SIG-M5 treated with dmso at 0.1 percent for 504 hours (cell line): ENCODE results near the gene STK10.
"Not testable (repeated sequence)": the region's sequence is repeated elsewhere in the genome, so short reads cannot be mapped to it uniquely, and the experiment has no call there.

Experiments
- DNase-seq: peaks from one replicate; lab custom pipeline; 2025; ENCODE audit not compliant: unreplicated experiment; lab: John Stamatoyannopoulos, UW

The STK10 gene

DNA sequence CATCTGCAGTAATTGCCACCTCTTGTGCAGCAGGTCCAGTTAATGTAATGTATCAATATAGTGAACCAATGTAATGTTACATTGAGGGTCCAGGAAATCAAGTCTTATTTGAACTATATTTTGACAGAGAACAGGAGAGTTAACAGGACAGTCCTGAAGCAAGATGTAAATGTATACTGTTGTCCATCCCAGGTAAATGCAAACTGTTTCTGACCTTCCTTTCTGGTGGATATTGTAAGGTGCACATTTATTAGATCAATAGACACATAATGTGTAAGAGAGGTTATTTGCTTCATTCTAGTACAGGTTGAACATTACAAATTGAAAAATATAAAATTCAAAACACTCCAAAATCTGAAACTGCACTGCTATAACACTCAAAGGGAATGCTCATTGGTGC lies 158.1 kb downstream of the STK10 start:
- no peak for DNase-seq

DNA sequence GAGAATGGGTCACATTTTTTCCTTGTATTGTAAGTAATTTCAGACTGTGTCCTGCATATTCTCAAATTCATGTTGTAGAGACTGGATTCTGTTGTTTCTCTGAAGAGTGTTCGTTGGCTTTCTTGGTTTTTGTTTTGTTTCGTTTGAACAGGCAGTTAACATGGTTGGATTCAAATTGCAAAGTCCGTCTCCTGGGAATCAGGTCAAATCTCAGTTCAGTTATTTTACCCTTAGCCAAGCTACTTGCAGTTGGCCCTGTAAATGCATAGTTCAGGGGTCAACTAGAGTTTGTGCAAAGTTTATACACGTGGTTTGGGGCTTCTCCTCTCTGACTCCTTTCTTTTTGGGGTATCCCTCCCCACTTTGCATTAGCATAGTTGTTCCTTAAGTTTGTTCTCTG lies 159.9 kb downstream of the STK10 start:
- DNase-seq, result no peak

DNA sequence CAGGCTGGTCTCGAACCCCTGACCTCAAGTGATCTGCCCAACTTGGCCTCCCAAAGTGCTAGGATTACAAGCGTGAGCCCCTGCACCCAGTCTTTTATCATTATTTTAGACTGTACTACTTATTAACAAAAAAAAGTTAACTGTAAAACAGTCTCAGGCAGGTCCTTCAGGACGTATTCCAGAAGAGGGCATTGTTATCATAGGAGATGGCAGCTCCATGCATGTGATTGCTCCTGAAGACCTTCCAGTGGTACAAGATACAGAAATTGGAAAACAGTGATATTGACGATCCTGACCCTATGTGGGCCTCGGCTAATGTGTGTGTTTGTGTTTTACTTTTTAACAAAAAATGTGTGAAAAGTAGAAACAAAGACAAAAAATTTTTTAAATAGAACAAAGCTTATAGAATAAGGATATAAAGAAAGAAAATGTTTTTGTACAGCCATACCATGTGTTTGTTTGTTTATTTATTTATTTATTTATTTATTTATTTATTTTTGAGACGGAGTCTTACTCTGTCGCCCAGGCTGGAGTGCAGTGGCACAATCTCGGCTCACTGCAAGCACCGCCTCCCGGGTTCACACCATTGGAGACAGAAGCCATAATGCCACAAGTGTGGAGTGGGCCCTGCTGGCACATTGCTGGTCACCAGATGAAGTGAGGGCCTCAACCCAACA lies 167.8 kb downstream of the STK10 start:
- DNase-seq, result not testable (repeated sequence)

DNA sequence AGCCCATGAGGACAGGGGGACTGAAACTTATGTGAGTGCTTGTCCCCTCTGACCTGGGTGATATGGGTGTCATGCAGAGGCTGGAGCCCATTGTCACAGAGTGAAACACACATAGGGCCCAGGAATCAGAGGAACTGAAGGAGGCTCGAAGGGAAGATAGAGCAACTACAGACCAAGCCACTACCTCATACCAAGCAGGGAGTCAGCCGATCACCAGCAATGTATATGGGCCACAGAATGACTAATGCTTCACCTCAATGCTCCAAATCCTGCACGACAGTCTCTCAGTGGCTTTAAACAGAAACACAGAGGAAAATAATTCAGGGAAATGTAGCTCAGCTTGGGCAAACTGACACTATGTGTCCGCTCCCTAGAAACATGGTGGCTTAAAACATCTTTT lies 172.7 kb downstream of the STK10 start:
- DNase-seq, result no peak

DNA sequence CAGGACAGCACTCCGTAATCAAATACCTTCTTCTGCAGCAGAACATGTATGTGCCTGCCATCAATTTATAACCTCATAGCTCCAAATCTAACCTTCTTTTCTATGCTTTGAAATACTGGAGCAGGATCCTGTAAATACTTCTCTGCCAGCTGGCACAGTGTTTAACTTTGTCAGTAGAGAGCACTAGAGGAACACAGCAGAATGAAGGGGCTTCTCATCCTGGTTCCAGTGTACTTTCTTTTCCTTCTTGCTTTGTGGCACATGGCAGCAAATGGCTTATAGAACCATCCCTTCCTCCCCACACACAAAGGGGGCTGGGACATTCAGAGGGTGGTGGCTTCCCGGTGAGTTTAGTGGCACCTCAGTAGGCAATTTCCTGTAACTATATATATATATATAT lies 177.7 kb downstream of the STK10 start:
- peak; percentile 42 for DNase-seq

DNA sequence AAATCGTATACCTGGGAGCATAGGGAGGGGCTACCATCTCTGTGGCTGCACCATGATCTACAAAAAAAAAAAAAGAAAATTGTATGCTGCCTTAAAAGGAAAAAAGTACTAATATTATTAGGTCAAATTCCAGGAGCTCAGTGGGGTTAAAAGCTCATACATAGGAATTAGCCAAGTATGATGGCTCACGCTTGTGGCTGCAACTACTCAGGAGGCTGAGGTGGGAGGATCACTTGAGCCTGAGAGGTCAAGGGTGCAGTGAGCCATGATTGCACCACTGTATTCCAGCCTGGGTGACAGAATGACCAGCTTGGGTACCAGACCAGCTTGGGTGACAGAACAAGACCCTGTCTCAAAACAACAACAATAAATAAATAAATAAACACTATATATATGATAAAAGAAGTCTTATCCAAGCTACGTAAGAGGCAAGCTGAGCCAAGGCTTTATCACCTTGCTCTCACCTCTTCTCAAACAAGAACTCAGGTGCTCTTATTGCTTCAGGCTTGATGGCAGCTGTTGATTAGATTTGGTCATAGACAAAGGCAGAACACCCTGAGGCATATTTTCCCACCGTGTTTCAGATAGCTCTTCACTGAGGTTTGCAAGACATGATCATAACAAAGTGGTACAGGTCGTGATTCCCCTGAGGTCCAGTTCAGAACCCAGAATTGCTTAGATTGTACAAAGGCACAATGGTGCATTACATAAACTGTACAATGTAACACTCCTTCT lies 178.3 kb downstream of the STK10 start:
- DNase-seq, result no peak

DNA sequence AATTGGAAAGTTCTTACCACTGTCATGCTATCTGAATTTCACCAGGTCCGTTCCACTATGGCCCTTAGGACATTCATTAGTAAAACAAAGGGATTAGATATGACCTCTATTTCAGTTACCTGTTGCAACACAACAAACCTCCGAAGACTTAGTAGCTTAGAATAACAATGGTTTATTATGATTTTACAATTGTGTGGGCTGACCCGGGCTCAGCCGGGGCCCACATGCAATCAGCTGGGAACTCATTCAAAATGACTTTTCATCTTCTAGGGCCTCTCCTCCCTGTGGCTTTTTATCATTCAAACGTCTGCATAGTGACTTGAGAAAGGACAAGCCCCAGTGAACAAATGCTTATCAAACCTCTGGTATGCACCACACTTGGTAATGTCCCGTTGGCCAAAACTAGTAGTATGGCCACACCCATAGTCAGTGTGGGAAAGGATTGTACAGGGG lies 179.3 kb downstream of the STK10 start:
- DNase-seq, result no peak

DNA sequence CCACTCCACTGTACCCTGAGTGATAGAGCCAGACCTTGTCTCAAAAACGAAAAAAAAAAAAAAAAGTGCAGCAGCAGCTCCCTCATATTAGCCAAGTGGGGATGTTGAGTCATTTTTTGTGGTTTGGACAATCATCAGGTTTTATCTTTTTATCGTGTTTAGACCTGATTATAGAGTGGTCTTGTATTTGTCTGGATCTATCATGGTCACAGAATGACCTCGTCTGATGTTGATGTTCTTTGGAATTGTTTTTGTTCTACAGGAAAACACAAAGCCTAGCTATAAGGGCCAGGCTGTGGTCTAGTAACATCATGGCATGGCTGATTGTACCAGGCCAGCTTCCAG lies 179.9 kb downstream of the STK10 start:
- no peak for DNase-seq

DNA sequence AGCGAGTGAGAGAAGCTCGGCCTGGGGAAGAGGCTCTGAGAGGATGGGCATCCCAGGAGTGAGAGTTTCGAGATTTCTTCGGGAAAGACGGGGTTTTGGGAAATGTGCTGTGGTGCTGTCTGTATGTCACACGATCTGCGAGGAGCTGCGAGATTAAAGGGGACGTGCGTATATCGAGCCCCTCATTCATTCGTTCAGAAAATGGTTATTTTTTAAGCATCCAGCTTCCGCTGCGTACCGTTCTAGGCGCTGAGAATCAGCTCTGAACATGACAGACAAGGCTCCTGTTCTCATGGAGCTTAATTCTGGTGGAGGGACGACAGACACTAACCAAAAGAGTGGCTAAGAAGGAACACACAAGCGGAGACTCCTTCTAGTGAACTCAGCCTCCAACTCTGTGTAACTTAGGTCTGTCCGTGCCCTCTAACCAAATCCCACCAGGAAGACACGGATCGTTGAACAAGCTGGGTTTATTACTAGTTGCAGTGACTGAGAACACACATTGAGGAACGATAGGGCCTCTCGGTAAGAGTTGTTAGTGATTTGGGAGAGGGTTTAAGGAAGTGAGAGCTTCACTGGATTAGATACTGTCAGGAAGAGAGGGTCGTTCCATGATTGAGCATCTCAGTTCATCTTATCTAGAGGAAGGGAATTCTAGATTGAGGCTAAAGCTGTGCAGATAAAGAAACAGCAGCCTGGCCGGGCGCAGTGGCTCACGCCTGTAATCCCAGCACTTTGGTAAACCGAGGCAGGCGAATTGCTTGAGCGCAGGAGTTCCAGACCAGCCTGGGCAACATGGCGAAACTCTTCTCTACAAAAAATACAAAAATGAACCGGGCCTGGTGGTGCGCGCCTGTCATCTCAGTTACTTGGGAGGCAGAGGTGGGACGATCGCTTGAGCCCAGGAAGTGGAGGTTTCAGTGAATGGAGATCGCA lies 180.6 kb downstream of the STK10 start:
- peak; percentile 48 for DNase-seq

DNA sequence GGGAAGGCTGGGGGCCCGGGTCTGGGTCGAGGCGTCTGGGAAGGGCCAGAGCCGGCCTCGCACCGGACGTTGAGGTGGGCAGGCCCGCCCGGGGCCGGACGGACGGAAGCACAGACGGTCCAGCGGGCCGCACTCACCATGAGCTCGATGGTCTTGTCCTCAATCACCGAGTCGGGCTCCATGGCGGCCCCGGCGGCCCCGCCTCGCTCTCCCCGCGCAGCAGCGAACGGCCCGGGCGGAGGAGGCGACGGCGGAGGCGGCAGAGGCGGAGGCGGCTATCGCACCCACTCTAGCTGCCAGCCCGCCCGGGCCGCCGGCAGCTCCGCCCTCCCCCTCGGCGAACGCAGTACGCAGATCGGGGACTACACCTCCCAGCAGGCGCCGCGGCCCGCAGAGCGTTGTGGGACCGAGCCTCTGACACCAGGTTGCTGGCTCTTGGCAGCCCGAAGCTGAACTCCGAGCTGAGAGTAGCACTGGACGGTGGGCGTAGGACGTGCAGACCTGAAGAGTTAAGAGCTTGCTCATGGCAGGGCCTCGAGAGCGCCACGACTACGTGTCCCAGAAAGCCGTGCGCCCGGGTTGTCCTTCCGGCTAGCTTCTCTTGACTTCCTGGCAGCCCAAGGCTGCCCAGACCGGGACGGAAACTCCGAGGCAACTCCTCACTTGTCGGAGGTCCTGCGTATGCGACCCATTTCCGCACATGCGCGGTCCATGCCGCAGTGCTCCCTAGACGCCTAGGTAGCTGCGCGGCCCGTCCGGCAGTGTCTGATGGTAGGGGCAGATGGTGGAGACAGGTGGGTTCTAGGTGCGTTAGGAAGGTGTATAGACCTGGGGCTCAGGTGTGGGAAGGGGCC lies 181.5 kb downstream of the STK10 start, which contains the start of gene FBXW11:
TSS of gene FBXW11 (minus strand) at position 318 of the 854 bp plus-strand sequence. CDS start at position 182, 136 bp downstream.
- DNase-seq, result peak; percentile 97

DNA sequence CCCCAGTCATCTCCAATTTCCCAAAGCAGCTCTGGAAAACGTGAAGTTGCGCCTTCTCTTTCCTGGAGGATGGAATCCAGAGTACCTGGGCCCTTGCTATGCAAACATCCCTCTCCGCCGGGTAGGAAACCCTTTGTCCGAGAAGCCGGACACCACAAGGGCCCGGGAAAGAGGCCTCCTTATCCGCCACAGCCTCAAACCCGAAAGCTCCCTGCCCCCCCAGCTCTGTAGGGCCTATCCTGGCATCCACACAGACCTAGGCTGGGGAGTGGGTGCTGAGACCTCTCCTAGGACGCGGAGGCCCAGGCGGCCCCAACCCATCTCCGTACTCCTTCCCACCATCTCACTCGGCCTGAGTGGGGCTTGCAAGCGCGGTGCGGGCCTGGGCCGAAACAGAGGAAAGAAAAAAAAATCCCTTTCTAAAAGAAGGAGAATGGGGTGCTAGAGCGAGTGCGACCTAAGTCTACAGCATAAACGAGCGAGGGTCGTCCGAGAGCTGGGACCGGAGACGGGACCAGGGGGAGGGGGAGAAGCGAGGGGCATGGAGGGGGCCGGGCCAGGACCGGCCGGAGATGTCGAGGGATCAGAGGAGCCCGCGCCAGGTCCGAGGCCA lies 182.2 kb downstream of the STK10 start:
- DNase-seq, result no peak

DNA sequence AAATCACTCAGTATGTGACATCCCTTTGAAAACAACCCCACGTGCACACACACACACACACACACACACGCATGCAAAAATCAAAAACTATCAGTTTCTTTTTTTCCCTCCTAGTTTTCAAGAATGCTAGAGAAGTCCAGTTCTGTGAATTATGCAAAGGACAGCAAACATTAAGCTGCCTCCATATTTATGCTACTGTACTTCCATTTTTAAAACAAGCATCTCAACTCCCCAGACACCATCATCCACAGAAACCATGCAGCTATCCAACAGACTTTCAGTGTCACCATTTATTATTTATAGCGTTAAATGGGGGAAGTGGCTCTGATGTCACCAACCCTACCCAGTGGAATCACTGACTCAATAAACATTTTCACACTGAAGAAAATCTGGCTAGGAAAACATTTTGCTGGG lies 183.2 kb downstream of the STK10 start:
- peak; percentile 68 for DNase-seq

DNA sequence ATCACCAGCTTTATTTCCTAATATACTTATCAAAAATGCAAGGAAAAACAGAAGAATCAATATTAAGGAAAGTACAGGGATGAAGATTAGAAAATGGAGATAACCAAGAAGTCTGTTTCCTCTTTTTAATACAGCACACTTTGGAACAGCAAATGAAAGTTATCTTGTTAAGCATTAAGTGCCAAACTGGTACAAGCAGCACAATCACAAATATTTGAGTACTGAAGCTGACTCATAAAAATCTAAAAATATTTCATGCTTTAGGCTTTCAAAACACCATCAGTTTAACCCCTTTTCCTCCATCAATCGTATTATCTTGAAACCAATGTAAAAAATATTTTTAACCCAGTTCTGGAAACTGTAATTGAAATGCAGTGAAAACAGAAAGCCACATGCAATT lies 184.3 kb downstream of the STK10 start:
- DNase-seq, result no peak

DNA sequence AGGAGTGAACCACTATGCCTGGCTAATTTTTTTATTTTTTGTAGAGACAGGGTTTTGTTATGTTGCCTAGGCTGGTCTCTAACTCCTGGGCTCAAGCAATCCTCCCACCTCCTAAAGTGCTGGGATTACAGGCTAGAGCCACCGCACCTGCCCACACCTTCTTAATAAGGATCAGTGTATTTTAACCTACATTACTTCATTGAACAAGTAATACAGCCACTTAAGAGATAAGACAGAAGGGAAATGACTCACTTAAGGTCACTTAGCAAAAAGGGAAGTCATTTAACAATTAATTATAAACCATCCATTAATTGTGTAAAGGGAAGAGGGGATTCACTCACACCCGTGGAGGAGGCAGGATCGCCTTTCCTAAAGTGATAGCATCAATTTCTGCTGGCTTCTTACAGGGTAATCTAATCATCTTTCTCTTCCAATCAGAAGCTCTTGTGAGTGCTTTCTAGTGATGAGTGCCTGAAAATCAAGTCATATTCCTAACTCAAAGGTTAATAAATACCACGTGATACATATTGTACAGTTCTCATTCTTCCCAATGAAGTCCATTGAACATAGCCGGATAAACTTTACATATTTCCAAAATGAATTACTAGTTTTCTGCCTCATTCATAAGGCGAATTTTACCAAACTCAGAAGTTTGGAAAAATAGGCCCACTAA lies 185.0 kb downstream of the STK10 start:
- DNase-seq, result peak; percentile 29

DNA sequence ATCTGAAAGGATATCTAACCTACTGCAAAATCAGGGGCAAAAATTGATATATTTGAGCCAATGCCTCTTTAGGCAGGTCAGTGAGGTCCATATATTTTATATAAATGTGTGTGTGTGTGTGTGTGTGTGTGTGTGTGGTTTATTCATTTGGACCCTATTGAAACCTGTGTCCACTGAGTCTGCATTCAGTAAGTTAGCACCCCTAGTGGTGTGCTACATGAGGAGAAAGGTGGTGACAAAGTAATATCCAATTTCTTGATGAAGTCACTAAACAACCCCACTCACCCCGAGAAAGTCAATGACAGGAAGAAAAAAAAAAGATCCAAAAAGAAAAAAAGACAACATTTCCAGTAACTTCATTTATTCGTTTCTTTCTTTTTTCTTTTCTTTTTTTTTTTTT lies 185.7 kb downstream of the STK10 start:
- DNase-seq, result peak; percentile 52

DNA sequence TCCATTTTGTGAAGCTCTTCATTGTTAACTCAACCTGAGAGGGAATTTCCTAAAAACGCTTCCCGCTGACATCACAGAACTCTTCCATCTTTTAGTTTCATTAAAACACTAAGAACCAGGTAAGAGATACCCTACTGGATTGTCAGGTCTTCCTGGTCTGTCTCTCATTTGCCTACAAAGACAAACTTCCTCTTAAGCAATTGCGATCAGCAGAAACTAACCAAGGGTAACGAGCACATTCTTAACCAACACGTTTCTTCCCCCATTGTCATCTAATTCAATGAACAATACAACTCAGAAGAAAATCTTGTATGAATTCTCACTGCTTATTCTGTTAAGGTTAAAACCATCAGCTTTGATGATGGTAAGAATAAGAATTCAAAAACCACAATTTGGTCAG lies 188.1 kb downstream of the STK10 start:
- DNase-seq, result peak; percentile 74

DNA sequence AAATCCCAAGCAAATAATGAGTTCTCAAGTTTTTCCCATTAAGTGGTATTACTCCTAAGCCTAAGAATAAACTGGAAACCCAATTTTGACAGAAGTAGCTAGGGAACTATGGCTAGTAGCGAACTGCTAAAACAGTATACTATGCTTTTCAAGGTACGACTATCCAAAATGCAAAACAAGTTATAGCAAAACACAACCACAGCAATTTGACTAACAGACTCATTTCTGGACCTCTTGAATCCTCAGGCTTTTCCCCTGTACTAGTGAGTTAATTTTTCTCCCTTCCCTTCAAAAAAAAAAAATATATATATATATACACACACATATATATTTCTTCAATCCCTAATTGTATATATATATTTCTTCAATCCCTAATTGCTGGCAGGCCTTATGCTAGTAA lies 188.9 kb downstream of the STK10 start:
- no peak for DNase-seq

DNA sequence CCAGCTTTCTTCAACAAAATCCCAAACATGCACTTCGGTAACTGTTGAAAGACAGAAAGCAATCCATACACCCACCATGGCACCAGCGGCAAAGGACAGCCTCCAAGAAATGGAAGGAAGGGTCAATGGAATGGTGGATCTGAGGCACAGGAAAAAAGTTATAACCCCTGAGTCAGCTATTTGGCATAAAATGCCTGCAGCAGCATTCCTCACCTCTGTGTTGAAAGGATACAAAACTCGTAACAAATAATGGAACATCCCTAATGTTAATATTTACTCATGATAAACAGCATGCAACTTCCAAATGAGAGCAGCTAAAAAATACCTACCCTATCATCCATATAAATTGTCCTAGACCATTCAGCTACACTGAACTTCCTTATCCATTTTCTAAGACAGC lies 191.0 kb downstream of the STK10 start:
- no peak for DNase-seq

DNA sequence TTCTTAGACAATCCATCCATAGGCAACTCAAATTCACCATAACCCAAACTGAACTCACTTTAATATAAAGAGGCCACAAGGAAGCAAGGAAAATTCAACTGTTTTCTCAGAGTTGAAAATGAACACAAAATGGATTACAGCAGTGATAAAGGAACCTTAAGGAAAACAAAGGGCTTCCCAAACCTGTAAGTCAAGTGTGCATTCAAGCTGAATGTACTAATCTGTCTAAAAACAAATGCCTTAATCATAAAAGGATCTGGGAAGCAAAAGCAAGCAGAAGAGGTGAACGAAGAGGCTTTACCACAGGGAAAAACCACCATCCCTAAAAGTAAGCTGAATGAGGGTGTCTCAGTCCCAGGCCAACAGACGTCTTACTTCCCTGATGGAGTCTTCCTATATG lies 195.2 kb downstream of the STK10 start:
- DNase-seq, result no peak

DNA sequence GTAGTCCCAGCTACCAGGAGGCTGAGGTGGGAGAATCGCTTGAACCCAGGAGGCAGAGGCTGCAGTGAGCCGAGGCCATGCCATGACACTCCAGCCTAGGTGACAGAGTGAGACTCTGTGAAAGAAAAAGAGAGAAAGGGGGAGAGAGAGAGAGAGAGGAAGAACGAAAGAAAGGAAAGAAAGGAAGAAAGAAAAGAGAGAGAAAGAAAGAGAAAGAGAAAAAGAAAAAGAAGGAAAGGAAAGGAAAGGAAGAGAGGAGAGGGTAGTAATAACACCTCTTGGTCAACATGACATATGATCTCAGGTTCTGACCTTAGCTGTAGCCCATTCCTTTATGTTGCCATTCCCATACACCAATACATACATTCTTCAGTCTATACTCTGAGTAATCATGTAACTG lies 195.7 kb downstream of the STK10 start:
- DNase-seq, result no peak
